Kidney capillary endothelial cell (primary cell): ENCODE results near the gene GNL1.
"Not testable (repeated sequence)": the region's sequence is repeated elsewhere in the genome, so short reads cannot be mapped to it uniquely, and the experiment has no call there.

Experiments
- DNase-seq: peaks from one replicate; pipeline ENCODE4 v3.0.0-alpha.2; 2018; ENCODE audit warnings: low spot score

Gene GNL1

GRCh38 chr6:30497261-30497599 is 59.1 kb downstream of the GNL1 start:
- not testable (repeated sequence) for DNase-seq

- no peak for DNase-seq
Observed at GRCh38 chr6:30495993-30496392, 60.3 kb downstream of the GNL1 start.

- not testable (repeated sequence) for DNase-seq
Observed at GRCh38 chr6:30495060-30495459, 61.2 kb downstream of the GNL1 start.

- DNase-seq = no peak
Observed at GRCh38 chr6:30494291-30494861, 61.9 kb downstream of the GNL1 start.

GRCh38 chr6:30493643-30494250 is 62.5 kb downstream of the GNL1 start:
- DNase-seq = no peak

- DNase-seq = no peak
Observed at GRCh38 chr6:30491991-30492952, 64.0 kb downstream of the GNL1 start.
